GM21381 (cell line): ENCODE results near the gene MRPL27.

ENCODE experiments used
- ATAC-seq: cut with Tn5 transposase; IDR thresholded peaks from one replicate; pipeline ENCODE4 v1.9.1; 2021; ENCODE audit warnings: mild to moderate bottlenecking, moderate library complexity; ENCODE audit not compliant: unreplicated experiment

Gene MRPL27

GRCh38 chr17:50319306-50320004, 53.5 kb downstream of the MRPL27 start:
- no peak for ATAC-seq

GRCh38 chr17:50318501-50319285, 54.3 kb downstream of the MRPL27 start:
- ATAC-seq, result no peak
